Tibial nerve (tissue), 4 donors: ENCODE results near the gene SEZ6. TPM values are rescaled to one million over a fixed set of nuclear protein-coding genes. Genes with fewer than 3 reads are reported as not detected.

Experiments used
- DNase-seq, 2 donors: peaks; one replicate each; pipeline ENCODE4 v3.0.0-alpha.2; 2019; ENCODE audit warnings: low spot score in 2 of 2
- H3K27ac ChIP-seq, 4 donors: fragments of 200-600 bp; sonication (generic) in 3 of 4; one replicate each; pipeline ENCODE4 v1.5.1; 2017 to 2019; ENCODE audit warnings: mild to moderate bottlenecking in 1 of 4
- H3K27me3 ChIP-seq, 2 donors: fragments of 200-600 bp; sonication (generic) in 1 of 2; one replicate each; pipeline versions ENCODE4 v1.5.1 to v1.6.0; 2017 to 2019
- H3K36me3 ChIP-seq, 3 donors: fragments of 200-600 bp; sonication (generic); one replicate each; pipeline ENCODE4 v1.5.1; 2018 to 2019
- H3K4me1 ChIP-seq, 4 donors: fragments of 200-600 bp; sonication (generic) in 3 of 4; one replicate each; pipeline ENCODE4 v1.5.1; 2017 to 2019
- H3K4me3 ChIP-seq, 4 donors: fragments of 200-600 bp; sonication (generic) in 3 of 4; one replicate each; pipeline ENCODE4 v1.5.1; 2017 to 2019; ENCODE audit warnings: mild to moderate bottlenecking in 1 of 4, moderate library complexity in 1 of 4
- H3K9me3 ChIP-seq, 4 donors: fragments of 200-600 bp; sonication (generic) in 3 of 4; one replicate each; pipeline ENCODE4 v1.5.1; 2017 to 2019
- CTCF ChIP-seq, 5 experiments: fragments of 200-600 bp in 3 of 5; fragments of 450-650 bp in 2 of 5; sonication (generic) in 3 of 5; IDR thresholded peaks; one replicate each; pipeline ENCODE4 v1.5.1; 2016 to 2019; ENCODE audit warnings: antibody characterized with exemption in 5 of 5, mild to moderate bottlenecking in 3 of 5, moderate library complexity in 2 of 5
- EP300 ChIP-seq, 2 donors: sonication (generic); formaldehyde crosslinking; IDR thresholded peaks; one replicate each; pipeline ENCODE4 v1.6.1; 2017; ENCODE audit warnings: antibody characterized with exemption in 2 of 2, mild to moderate bottlenecking in 1 of 2
- POLR2A ChIP-seq, 2 donors: fragments of 450-650 bp; IDR thresholded peaks; one replicate each; pipeline ENCODE4 v1.6.1; 2017; ENCODE audit warnings: antibody characterized with exemption in 2 of 2, mild to moderate bottlenecking in 2 of 2, moderate library complexity in 2 of 2
- WGBS, 2 donors: methylation state at CpG; one replicate each; pipeline ENCODE4 v1.1.5; 2018; 5-methylcytosine and 5-hydroxymethylcytosine counted together
- total RNA-seq, 4 donors: library from RNA; depleted of rRNA; stranded (reverse); fragments of >200 nt; gene quantifications; one replicate each; pipeline ENCODE4 v1.1.0, GENCODE V29; 2016

Gene SEZ6
- total RNA-seq, 4 donors from 2014 or later: not detected

- TF ChIP-seq EP300 (IDR thresholded peaks at IDR 0.05): no peak
- TF ChIP-seq POLR2A (IDR thresholded peaks at IDR 0.05): no peak
- TF ChIP-seq CTCF (IDR thresholded peaks at IDR 0.05): no peak
- H3K27ac ChIP-seq: no peak overlapping the region
- H3K9me3 ChIP-seq: no peaks in the 10 kb centered on the region
- 68 to 70% methylated on average over 6 of the region's 6 CpGs for WGBS, 2 donors
- DNase-seq: no peak
- peaks cover 0 to 10% (median 5%) of the 10 kb centered on the region in 4 donors for H3K4me1 ChIP-seq
- peaks cover 0 to 32% of the 10 kb centered on the region in 2 donors for H3K27me3 ChIP-seq
- no peak overlapping the region for H3K4me3 ChIP-seq
- no peaks in the 10 kb centered on the region for H3K36me3 ChIP-seq
These were observed 18.6 kb upstream of the SEZ6 start for GRCh38 chr17:29024316-29024952.

- Histone ChIP-seq H3K9me3 (no peaks in the 10 kb centered on the region), H3K27ac (no peak overlapping the region), H3K36me3 (no peaks in the 10 kb centered on the region), H3K4me1 (peaks cover 0 to 11% (median 5%) of the 10 kb centered on the region in 4 donors), H3K4me3 (no peak overlapping the region), H3K27me3 (peaks cover 0 to 55% of the 10 kb centered on the region in 2 donors)
- DNase-seq: no peak
- TF ChIP-seq CTCF (IDR thresholded peaks at IDR 0.05): no peak
- no peak for TF ChIP-seq EP300 (IDR thresholded peaks at IDR 0.05)
- TF ChIP-seq POLR2A (IDR thresholded peaks at IDR 0.05): no peak
- 80% methylated on average over 7 of the region's 7 CpGs for WGBS, 2 donors
These were observed 16.2 kb upstream of the SEZ6 start for GRCh38 chr17:29022074-29022473.

- no peaks in the 10 kb centered on the region for H3K36me3 ChIP-seq
- H3K9me3 ChIP-seq: no peaks in the 10 kb centered on the region
- H3K27me3 ChIP-seq: peaks cover 0 to 63% of the 10 kb centered on the region in 2 donors
- DNase-seq: no peak
- TF ChIP-seq CTCF (IDR thresholded peaks at IDR 0.05) (no peak), POLR2A (IDR thresholded peaks at IDR 0.05) (no peak), EP300 (IDR thresholded peaks at IDR 0.05) (no peak)
- H3K4me3 ChIP-seq: no peak overlapping the region
- WGBS, 2 donors: 76 to 78% methylated on average over 7 of the region's 7 CpGs
- peaks cover 0 to 11% (median 5%) of the 10 kb centered on the region in 4 donors for H3K4me1 ChIP-seq
- no peak overlapping the region for H3K27ac ChIP-seq
These were observed 15.4 kb upstream of the SEZ6 start for GRCh38 chr17:29021226-29021625.

GRCh38 chr17:29020576-29020975 lies 14.7 kb upstream of the SEZ6 start:
- no peak for TF ChIP-seq CTCF (IDR thresholded peaks at IDR 0.05)
- TF ChIP-seq EP300 (IDR thresholded peaks at IDR 0.05): no peak
- TF ChIP-seq POLR2A (IDR thresholded peaks at IDR 0.05): no peak
- Histone ChIP-seq H3K27me3 (peaks cover 0 to 70% of the 10 kb centered on the region in 2 donors), H3K4me3 (no peak overlapping the region), H3K4me1 (peaks cover 0 to 11% (median 5%) of the 10 kb centered on the region in 4 donors), H3K36me3 (no peaks in the 10 kb centered on the region), H3K9me3 (no peaks in the 10 kb centered on the region), H3K27ac (no peak overlapping the region)
- DNase-seq: no peak
- WGBS, 2 donors: 53 to 62% methylated on average over 8 of the region's 8 CpGs

- TF ChIP-seq POLR2A (IDR thresholded peaks at IDR 0.05): no peak
- TF ChIP-seq EP300 (IDR thresholded peaks at IDR 0.05): no peak
- DNase-seq: no peak
- Histone ChIP-seq H3K27me3 (peaks cover 0 to 75% of the 10 kb centered on the region in 2 donors), H3K27ac (no peak overlapping the region), H3K9me3 (no peaks in the 10 kb centered on the region), H3K4me1 (peaks cover 0 to 11% (median 5%) of the 10 kb centered on the region in 4 donors), H3K4me3 (peak overlapping the region in 1 of 4 donors; percentile 5), H3K36me3 (no peaks in the 10 kb centered on the region)
- 9 to 17% methylated on average over 29 to 39 of the region's 39 CpGs for WGBS, 2 donors
These were observed 13.8 kb upstream of the SEZ6 start for GRCh38 chr17:29019475-29020181.
